ENCODE data around the gene SH3BGR.
A peak's percentile ranks its signal among the peaks of the same experiment; 100 is the strongest.
"Not testable (repeated sequence)": the region's sequence is repeated elsewhere in the genome, so short reads cannot be mapped to it uniquely, and the experiment has no call there.

SH3BGR gene

DNA sequence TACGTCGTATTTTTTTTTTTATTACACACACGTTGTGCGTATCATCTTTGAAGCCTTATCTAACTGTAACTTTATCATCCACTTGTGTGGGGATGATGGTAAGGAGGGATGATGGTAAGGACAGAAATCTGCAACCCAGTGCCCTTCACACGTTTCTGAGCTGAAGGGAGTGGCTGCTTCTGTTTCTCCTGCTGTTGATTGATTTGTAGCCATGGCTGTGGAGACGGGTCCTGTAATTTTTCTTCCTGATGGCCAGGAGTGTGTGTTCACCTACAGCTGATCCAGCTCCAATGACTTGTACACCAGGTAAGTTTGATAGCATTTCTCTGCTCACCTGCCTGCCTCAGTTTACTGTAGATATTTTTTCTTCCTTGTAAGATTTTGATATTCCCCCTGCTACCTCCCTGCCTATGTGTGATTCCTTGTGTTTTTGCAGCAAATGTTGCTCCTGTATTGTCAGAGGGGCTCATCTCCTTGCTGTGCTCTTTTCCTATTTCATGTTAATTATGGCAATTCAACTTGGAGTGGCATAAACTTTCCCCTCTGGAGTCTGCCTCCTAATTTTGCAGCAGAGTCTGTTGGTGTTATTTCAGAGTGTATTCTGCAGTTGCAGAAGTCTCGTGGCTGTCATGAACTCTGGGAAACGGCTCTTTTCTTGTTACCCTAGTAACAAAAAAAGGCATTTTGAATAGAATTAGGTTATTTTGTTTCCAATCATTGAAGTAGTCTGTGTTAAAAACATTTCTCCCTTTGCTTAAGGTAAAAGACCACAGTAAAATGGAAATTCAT, 64.1 kb downstream of the SH3BGR start:
- no peak for DNase-seq (ENCODE audit: low read depth)

DNA sequence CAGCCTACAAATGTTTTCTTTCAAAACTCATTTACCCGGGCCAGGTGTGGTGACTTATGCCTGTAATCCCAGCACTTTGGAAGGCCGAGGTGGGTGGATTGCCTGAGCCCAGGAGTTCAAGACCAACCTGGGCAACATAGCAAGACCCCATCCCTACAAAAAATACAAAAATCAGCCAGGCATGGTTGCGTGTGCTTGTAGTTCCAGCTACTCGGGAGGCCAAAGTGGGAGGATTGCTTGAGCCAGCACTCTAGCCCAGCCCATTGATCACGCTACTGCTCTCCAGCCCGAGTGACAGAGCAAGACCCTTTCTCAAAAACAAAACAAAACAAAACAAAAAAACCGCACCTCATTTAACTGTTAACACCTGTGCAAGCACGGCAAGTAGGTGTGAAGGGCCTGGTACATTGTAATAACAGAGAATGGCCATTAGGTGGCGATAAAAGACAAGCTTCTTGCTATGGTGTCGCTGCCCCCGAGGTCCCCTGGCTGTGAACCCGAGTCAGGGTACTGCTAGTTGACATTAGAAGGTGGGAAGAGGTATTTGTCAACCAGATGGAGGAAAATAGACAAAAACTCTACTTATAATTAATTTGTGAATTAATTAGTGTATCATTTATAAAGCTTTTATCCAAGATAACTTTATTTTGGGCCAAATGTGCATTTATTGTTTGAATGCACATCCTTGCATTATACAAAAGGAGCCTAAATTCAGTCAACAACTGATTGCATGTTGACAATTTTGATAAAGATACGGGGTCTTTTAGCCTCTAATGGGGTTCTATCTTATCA, 66.5 kb downstream of the SH3BGR start:
- peak; percentile 12 for DNase-seq (ENCODE audit: low read depth)

DNA sequence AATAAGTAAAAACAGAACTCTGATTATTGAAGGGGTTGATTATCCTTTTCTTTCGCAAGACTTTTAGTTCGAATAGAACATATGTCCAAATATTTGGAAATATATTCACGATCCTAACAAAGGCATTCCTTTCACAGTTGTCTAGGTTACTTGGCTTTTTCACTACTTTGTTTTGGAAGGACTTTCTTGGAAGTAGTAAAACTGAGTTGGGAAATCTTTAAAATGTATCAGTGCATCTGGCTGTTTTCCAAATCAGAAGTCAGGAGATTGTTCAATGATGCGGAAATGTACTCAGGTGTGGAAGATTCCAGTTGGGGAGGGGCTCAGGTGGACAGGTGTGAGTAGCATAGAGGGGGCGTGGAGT, 67.1 kb downstream of the SH3BGR start:
- peak; percentile 3 for DNase-seq (ENCODE audit: low read depth)

DNA sequence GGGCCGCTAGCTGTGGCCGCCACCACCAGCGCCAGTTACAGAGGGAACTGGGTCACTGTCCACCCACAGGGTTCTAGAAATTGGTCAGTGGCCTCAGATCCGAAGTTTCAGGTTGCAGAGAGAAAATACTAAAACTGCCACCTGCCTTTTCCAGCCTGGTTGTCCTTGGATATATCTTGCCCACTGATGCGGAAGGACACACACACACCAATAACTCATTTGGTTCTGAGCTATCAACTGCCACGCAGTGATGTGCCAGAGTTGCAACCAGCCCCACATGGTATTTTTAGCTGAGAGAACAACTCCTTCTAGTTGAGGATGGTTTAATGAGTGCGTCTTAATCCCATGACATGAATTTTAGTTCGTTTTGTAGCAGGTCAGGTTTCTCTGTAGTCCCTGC, 68.1 kb downstream of the SH3BGR start:
- no peak for DNase-seq (ENCODE audit: low read depth)

DNA sequence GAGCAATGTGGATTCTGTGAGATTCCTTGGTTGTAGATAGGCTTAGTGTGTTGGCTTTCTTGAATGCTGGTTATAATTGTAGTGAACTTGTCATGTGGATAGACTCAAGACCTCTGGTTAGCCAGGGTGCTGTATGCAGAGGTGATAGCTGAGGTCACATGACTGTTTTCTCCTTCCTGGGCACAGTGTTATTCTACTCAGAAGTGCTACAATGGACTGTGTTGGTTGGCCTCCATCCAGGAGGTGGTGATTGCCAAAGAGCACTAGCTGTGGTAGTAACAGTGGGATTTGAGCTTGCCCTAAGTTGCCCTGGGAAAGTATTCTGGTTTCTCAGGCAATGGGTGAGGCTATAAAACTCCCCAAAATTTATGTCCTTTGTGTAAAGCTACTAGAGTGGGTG, 71.6 kb downstream of the SH3BGR start:
- DNase-seq (ENCODE audit: low read depth) = no peak

DNA sequence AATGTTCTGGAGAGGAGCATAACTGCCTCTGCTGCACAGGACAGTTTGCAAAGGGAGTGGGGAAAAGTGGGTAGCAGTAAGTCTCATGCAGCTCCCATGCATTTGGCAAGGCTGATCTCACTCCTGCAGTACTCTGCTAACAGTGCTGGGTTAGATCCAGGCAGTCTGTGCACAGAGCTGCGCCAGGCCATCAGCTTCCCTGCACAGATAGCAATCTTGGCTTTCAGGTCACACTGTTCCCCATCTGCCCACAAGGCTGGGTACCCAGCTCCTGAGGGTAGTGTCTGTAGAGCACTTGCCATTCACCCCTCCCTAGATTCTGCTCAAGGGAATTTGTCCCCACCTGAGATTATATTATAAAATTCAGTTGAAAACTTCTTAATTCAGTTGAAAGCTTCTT, 72.1 kb downstream of the SH3BGR start:
- no peak for DNase-seq (ENCODE audit: low read depth)

DNA sequence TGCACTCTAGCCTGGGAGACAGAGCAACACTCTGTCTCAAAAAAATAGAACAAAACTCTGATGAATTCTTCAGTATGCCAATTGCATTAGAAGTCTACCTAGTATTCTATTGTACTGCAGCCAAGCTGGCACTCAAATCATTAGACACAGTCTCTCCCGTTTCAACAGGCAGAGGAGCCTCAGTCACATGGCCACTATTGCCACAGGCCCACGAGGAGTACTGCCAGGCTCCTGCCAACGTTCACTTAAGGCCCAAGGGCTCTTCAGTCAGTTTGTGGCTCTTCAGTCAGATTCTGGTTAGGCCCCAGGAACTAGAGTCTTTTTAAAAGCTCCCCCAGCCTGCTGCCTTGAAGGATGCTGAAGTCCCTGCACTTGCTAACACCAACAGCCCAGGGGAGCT, 73.4 kb downstream of the SH3BGR start:
- DNase-seq (ENCODE audit: low read depth) = no peak

DNA sequence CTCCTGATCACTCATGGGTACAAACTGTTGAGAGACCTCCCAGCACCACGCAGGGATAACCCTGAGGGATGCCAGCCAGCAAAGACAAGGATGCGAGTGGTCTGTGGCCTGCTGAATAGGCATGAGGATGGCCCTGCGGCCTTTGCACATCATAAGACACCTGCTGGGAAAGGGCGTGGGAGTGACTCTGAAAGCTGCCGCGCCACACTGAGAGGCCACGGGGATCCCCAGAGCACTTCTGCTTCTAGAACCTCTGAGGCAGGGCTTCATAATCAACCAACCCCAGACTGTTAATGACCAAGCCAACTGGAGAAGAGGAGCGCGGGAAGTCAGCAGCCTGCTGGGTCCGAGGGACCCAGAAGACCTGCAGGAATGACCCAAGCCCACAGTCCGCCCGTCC, 73.8 kb downstream of the SH3BGR start:
- DNase-seq (ENCODE audit: low read depth) = no peak

DNA sequence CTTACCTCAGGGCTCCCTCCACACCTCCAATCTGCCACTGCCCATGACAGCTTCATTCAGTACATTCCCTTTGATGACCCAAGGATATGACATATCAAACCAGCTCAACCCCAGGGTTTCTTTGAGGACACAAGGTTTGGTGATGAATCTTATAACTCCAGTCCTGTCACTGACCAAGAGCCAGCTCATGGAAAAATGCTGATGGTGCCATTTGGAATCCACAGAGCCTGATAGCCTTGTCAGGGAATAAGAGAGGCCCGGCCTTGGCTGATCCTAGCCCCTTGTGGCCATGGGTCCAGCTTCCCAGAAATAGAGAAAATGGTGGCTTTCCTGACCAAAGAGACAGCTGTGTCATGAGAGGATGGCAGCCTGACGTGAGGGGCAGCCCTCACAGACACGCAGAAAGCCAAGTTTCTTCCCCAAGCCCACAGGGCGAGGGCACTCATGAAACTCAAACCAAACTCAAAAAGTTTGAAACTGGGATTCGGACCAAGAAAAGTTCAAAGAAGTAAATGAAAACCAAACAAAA, 75.4 kb downstream of the SH3BGR start:
- no peak for DNase-seq (ENCODE audit: low read depth)

DNA sequence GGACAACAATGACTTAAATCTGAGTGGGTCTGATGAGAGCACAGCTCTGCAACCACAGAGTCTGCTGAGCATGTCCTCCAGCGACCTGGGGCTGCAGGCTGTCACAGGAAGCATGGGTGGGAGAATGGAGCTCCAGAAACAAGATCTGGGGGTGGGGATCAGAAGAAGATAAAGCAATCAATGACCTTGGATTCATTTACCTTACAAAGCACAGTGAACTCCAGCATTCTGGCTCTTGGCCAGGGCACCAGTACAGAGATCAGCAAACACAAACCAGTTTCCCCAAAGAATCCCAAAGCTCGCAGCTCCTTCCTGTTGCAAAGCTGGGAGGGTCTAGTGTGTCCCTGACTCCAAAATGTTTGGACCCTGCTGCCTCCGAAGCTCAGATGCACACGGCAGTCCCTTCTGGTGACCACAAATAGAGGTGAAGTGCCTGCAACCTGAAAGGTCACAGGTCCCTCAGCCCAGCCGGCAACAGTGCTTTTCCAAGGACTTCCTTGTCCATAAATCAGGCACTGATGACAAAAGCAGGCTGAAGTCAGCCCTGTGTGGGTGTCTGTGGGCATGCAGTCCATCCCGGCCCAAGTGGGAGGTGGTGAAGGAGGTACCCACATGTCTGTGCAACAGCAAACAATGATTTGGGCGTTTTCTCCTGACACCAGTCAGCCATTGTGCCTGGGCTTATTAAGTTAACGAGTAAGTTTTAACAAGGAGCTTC, 76.1 kb downstream of the SH3BGR start:
- DNase-seq (ENCODE audit: low read depth) = no peak

DNA sequence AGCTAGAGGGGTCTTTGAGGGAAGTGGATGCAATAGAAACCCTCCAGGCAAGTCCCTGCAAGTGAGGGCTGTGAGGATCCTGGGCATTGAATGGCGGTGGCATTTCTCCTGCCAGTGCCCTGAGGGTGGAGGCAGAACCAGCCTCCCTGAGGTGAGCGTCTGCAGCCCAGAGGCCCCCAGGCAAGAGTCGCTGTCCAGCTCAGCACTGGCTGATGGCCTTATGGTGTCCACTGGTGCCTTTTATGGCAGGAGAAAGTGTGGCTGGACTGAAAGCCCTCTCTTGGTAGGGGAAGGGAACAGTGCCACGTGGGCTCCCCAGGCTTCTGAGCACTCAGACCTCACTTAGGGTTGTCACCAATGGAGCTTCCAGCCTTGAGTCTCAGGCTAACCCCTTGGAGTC, 77.3 kb downstream of the SH3BGR start:
- DNase-seq (ENCODE audit: low read depth) = no peak

DNA sequence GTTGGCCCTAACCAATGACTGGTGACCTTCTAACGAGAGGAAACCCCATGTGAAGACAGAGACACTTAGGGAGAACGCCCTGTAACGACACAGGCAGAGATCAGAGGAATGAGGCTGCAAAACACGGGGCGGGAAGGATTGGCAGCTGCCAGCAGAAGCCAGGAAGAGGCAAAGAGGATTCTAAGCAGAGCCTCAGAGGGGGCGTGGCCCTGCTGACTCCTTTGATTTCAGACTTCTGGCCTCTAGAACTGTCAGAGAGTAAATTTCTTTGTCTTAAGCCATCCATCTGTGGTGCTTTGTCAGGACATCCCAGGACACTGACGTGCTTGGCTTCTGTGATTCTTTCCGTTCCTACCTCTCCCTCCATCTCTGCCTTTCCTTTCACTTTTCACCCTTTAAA, 79.3 kb downstream of the SH3BGR start:
- DNase-seq (ENCODE audit: low read depth) = no peak

DNA sequence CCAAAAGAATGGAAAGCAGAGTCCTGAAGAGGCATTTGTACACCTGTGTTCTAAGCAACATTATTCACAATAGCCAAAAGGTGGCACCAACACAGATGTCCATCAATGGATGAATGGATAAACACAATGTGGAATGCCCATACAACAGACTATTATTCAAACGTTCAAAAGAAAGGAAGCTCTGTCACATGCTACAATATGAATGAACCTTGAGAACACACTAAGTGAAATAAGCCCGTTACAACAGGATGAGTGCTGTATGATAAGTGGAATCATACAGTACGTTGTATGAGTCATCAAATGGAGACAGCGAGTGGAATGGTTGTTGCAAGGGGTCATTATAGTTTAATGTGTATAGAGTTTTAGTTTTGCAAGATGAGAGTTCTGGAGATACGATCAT, 80.1 kb downstream of the SH3BGR start:
- no peak for DNase-seq (ENCODE audit: low read depth)

DNA sequence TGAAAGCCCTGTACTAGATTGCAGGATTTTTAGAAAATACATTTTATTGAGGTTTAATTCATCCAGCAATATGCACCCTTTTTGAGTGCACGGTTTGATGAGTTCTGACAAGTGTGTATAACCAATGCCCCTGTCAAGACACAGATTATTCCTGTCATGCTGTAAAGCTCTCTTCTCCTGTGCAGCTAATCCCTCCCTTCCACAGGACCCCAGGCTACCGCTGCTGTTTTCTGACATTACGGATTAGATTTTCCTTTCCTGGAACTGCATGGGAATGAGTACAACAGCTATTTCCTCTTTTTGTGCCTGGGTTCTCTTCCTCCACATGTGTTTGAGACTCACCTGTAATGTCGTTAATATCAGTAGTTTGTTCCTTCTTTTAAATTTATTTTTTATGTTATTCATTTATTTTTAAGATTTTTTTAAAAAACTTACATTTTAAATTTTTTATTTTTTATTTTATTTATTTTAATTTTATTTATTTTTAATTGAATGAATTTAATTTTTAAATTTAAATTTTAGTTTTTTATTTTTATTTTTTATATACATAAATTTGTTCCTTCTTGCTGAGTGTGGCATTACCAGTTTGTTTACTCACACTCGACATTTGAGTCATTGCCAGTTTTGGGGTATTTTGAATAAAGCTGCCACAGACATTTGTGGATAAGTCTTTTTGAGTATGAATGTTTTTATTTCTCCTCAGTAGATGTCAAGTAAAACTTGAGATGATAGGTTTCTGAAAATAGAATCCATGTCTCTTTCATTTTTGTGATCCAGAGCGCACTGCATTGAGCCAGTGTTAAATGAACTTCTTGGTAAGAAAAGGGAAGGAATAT, 82.0 kb downstream of the SH3BGR start:
- DNase-seq (ENCODE audit: low read depth) = no peak

DNA sequence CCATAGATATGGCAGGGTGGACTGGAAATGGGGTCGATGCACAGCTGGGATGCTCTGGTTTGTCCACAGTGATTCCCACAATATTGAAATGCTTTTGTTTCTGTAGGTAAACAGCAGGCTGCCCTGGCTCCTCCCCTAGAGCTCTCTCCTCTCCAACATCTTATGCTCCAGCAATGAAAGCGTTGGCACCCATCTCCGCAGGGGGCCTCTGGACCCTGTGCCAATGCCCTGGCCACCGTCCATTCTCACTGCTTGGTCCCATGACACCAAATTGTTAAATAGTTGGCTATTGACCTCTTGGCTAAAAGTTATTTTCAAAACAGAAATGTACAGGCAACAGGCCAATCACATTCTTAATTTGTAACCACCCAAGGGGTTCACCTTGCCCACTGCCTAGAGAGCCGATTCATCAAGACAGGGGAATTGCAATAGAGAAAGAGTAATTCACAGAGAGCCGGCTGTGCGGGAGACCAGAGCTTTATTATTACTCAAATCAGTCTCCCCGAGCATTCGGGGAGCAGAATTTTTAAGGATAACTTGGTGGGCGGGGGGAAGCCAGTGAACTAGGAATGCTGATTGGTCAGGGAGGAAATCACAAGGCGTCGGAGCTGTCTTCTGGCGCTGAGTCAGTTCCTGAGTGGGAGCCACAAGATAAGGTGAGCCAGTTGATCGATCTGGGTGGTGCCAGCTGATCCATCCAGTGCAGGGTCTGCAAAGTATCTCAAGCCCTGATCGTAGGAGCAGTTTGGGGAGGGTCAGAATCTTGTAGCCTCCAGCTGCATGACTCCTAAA, 84.1 kb downstream of the SH3BGR start:
- DNase-seq (ENCODE audit: low read depth) = no peak

DNA sequence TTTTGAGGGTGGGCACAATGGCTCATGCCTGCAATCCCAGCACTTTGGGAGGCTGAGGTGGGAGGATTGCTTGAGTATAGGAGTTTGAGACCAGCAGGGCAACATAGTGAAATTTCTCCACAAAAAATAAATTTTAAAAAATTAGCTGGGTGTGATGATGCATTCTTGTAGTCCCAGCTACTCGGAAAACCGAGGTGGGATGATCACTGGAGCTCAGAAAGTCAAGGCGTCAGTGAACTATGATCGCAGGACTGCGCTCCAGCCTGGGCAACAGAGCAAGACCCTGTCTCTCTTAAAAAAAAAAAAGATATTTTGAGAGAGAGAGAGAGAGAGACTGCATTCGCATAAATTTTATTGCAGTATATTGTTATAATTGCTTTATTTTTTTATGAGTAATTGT, 85.1 kb downstream of the SH3BGR start:
- no peak for DNase-seq (ENCODE audit: low read depth)

DNA sequence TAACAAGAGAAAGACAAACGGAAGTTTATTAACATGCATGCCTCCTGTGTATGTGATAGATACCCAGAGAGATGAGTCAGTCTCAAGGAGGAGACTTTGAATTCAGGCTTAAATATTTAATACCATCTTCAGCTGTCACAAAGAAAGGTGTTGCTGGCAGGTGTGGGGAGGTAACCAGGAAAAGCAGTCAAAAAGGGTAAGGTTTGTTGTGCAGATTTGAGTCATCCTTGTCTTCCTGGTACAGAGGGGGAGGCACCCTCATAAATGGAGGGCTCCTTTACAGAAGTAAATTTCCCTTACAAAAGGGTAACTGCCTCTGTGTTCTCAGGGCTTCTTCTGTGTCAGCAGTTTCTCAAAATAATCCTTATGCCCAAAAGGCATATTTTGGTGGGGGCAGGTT, 85.8 kb downstream of the SH3BGR start:
- DNase-seq (ENCODE audit: low read depth) = no peak

DNA sequence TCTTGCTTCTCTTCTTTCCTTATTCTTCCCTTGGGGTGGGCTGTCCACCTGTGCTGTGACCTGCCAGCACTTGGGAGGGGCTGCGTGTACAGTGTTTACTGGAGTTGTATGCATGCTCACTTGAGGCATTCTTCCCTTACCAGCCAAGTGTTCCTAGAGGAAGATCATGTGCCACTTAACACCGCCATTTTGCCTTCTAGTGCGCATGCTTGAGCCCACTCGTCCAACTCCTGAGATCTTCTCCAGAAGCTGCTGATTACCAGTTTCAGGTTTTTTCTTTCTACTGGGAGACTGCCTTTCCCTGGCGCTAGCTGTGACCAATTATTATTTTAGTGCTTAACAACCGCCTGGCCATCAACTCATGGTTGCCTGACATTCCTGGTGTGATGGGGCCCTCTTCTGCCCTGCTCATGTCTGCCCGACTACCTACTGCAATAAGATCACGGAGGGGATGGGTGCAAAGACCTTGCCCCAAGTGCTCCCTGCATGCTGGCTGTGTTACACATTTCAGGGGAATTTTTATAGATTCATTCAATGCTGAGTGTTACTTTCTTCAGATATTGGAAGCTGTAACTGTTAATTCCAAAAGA, 86.8 kb downstream of the SH3BGR start:
- no peak for DNase-seq (ENCODE audit: low read depth)

DNA sequence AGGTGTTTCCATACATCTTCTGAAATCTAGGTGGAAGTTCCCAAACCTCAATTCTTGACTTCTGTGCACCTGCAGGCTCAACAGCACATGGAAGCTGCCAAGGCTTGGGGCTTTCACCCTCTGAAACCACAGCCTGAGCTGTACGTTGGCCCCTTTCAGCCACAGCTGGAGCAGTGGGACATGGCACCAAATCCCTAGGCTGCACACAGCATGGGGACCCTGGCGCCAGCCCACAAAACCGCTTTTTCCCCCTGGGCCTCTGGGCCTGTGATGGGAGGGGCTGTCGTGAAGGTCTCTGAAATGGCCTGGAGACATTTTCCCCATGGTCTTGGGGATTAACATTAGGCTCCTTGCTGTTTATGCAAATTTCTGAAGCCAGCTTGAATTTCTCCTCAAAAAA, 88.6 kb downstream of the SH3BGR start:
- not testable (repeated sequence) for DNase-seq (ENCODE audit: low read depth)

DNA sequence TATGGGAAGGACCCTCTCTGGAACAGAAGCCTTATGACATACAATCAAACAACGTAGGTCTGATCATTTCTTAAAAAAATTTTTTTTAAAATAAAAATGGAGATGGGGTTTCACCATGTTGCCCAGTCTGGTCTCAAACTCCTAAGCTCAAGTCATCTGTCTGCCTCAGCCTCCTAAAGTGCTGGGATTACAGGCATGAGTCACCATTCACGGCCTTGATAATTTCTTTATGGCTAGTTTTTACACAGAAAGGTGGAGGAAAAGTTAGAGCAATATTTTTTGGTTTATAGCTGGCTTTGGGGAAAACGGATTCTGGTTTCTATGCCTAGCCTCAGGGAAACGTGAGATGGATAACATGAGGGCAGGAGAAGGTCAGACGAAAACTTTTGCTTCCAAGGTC, 91.0 kb downstream of the SH3BGR start:
- no peak for DNase-seq (ENCODE audit: low read depth)

DNA sequence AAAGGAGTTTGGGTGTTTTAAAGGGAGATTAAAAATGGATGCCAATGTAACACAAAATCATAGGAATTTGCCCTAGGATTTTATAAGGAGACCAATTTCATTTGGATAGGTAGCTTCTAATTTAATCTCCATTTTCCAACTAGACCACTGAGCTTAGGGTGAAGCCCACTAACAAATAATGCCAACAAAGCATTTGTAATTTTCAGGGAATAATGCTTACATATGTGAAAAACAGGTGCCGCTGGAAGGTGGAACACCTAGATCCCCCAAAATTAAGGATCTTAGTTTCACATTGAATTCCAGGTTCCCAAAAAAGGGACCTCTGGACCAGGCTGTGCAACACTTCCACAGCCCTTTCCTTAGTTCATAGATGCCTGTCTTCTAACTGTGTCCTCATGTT, 94.8 kb downstream of the SH3BGR start:
- DNase-seq (ENCODE audit: low read depth) = no peak
